ENCODE data around the gene NUDT1.

Gene NUDT1

DNA sequence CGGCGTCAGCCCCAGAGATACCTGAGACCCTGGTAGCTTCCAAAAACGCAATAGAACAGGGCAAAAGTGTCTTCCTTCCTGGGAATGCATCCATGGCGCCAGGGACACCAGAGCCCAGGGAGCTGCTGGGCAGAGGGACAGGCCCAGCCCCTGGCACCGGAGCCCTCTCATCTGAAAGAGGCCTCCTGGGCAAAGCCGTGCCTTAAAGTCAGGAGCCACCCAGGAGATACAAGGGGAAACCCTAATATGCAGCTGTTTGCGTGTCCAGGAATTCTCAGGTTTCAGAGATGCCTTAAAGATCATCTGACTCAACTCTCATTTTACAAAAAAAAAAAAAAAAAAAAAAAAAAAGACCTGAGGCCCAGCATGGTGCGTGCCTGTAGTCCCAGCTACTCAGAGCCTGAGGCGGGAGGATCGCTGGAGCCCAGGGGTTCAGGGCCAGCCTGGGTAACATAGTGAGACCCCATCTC, 28.0 kb downstream of the NUDT1 start:
- peak; percentile 26 for DNase-seq (ENCODE audit: low read depth)

DNA sequence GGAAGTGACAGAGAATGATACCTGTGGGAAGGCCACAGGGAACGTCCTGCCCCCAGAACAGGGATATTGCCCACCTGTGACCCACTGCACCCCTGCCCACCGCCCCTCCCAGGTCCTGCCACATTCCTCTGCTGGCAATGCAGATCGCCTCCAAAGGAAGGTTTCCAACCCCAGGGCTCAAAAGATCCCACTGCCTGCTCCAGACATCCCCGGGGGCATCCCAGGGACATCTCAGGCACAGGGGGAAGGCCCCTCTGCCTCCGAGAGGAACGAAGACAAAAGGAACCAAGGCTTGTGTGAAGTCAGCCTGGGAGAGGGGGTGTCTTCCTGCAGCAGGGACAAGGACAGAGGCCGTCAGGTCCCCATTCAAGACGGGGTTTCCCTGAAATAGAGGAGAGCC, 28.5 kb downstream of the NUDT1 start:
- DNase-seq (ENCODE audit: low read depth) = no peak

DNA sequence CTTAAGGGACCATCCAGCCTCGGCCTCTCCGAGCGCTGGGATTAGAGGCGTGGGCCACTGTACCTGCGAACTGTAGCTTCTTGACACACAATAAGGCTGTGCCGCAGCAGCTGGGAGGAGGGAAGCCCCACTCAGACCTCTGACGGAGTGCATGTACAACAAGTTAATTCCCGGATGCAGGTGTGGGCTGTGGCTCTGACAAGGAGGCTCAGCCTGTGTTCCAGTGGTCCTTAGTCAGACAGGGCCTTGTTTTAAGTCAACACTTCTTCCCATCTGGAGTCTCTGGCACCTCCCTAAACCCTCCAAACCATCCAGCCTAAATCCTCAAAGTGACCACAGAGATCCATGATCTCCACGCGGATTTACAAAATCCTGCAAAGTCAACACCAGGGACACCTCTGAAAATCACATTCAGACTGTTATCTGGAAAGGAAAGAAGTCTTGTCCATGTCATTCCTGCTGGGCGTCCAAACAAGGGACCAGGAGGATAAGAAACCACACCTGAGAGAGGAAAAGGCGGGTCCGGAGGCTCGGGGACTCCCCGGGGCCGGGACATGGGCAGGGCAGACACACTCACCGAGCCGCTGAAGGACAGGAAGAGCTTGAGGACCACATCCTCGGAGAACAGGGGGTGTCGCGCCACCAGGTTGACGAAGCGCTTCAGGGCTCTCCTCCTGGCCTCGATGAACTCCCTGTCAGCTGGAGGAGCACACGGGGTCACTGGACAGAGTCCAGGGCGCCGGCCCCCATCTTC, 29.4 kb downstream of the NUDT1 start:
- DNase-seq (ENCODE audit: low read depth) = no peak

DNA sequence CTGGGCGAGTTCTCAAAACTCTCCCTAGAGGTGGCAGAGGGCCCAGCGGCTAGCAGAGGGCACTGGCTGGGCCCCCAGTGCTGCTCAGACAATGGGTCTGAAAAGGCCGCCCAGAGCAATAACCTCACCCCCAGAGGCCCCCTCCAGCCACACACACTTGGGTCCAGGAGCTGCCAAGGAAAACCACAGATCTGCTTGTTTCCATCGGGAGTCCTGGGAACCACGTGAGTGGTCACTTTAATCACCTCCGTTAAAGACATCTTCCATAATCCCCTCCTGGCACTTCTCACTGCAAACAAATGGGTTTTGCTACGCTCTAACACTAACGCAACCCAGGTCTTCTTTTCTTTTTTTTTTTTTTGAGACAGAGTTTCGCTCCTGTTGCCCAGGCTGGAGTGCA, 30.0 kb downstream of the NUDT1 start:
- DNase-seq (ENCODE audit: low read depth) = peak; percentile 83

DNA sequence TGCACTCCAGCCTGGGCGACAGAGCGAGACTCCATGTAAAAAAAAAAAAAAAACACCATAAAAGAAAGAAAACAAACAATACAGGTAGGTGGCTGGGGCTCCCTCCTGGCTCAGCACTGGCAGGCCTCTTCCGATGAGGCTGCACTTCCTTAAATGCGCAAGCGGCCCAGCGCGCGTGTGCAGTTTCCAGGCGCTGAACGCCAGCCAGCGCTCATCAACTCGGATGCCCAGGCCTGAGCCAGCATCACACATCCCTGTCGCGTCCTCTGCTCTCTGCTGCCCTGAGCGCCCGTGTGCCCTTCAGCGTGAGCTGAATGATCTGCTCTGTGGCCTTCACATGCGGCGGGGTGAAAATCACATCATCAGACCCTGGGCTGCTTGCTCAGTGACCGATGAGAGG, 31.8 kb downstream of the NUDT1 start:
- DNase-seq (ENCODE audit: low read depth) = no peak

DNA sequence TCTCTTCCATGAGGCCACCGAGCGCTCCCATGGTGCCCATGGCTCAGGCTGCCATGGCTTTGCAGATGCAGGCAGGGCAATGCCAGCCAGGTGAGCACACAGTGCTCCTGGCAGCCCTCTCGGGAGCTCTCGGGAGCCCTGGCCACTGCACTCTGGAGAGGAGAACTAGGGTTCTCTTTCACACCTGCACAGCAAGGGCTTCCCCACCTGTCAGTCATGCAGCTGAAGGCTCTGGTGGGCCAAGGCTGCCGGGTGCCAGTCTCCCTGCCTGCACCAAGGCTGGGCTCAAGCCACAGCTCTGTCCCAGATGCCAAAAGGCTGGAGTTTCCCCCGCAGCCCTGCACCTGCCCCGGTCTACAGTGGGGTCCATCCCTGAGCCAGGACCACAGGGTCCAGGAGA, 32.6 kb downstream of the NUDT1 start:
- DNase-seq (ENCODE audit: low read depth) = no peak

DNA sequence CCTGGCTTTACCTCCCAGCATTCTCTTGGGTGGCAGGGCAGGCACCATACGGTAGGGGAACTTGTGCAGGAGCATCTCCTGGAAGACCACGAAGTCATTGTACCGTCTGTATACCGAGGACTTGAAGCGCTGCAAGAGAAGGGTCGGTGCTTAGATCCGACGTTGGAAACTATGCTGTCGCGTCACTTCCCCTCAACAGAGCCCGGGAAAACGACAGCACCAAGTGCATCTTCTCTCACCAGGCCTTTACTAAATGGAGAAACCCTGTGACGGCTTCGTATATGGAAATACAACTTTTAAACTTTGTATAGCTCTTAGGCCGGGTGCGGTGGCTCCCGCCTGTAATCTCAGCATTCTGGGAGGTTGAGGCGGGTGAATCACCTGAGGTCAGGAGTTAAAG, 33.1 kb downstream of the NUDT1 start:
- DNase-seq (ENCODE audit: low read depth) = no peak

DNA sequence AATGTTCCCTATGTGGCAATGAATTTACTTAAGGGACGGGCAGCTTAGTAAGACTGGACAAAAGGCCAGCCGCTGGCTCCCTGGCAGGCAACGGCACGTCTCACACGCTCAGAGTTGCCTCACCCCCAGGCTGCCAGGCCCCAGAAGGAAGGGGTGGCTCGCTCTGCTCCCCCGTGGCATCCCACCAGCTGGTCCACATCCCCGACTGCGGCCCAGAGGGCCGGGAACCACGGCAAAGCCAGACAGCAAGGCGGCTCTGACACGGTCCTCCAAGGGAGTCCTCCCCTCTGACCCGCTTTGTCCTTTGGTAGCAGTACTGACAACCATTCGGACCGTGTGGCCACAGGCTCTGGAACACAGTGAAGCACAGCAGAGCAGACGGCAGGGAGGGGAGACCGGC, 34.1 kb downstream of the NUDT1 start:
- no peak for DNase-seq (ENCODE audit: low read depth)

DNA sequence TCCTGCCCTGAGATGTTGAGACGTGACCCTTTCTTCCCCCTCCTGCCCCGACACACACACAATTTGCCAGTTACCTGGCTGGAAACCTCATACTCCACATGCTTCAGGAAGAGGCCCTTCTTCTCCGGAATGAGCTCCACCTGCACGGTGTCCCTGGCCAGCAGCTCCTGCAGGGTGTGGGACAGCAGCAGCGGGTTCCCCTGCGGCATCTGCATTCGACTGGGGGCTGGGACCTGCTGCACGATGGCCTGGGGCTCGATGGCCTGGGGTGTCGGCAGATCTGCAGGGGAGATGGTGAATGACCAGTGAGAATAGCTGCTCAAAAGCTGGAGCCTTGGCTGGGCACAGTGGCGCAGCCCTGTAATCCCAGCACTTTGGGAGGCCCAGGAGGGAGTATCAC, 36.0 kb downstream of the NUDT1 start:
- no peak for DNase-seq (ENCODE audit: low read depth)

DNA sequence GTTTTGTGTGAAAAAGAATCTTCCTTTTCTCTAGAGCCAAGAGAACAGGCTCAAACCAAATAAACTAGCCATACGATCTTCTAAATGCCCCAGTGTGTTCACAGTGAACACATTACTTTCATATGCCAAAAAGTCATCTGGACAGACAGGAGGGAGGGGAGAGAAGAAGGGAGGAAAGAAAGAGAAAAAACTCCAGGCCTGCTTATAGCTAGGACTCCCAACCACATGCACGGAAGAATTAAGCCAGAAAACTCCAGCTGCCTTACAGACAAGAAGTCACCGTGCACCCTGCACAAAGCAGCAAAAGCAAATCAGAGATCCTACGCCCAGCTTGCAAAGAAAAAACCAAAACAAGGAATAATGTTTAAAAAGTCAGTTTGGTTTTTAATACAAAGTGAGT, 37.9 kb downstream of the NUDT1 start:
- peak; percentile 24 for DNase-seq (ENCODE audit: low read depth)

DNA sequence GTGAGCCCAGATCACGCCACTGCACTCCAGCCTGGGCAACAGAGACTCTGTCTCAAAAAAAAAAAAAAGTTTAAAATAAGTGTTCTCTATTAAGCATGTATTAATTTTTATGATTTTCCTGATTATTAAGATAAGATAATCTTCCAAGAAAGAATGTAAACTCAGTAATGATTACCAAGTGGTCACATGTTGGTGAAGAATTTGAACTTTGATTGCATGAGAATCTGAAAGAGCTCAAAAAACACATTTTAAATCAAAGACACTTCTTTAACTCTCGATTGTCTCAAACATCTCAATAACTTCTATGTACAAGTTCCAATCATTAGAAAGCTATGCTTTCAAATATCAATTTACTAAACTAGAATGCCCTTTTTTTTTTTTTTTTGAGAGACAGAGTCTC, 38.4 kb downstream of the NUDT1 start:
- no peak for DNase-seq (ENCODE audit: low read depth)

DNA sequence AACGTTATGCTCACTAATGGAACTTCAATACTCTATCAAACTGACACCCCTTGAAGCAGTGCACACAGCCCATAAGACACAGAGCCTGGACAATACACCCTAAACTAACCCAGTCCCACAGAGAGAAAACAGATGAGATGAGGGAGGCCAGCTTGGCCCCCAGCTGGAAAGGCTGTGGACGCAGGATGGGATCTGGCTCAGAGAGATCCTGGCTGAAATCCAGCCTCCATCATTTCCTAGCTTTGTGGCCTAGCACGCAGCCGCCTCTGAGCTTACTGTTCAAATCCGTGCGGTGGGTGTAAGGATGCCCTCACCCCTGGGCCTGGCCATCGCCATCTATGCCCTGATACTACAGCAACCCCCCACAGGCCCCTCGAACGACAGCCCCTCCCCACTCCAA, 39.5 kb downstream of the NUDT1 start:
- peak; percentile 57 for DNase-seq (ENCODE audit: low read depth)

DNA sequence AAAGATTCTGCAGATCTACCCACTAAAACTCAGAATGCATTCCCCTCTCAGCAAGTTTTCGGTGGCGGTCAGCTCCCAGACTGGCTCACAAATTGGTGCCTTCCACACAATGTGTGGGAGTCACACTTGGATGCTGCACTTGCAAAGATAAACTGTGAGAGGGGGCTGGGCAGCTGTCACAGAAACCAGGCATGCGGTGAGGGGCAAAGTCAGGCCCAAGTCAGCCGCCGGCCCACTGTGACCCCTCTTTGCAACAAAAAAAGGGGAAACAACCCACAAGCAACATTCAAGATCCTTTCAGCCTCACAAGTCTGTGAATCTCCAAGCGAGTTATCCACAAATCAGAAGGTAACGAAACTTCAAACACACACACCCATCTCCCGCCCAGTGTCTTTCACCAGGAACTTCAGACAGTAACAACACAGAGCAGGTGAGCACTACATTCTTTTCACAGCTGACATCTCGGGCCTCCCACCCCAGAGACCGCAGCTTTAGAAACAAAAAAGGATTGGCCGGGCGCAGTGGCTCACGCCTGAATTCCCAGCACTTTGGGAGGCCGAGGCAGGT, 40.2 kb downstream of the NUDT1 start:
- peak; percentile 45 for DNase-seq (ENCODE audit: low read depth)

DNA sequence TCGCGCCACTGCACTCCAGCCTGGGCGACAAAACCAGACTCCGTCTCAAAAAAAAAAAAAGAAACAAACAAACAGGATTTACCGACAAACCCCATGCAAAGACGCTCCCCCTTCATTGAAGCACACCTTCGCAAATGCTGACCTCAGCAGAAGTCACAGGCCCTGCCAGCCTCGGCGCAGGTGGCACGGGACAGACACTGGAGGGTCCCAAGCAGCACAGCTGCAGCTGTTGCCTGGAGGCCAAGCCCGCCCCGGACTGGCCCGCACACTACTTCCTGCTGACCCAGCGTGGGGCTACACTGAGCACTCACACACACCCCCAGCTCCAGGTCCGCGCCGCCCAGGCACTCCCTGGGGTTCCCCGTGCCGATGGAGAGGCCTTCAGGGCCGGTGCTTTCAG, 41.0 kb downstream of the NUDT1 start:
- DNase-seq (ENCODE audit: low read depth) = no peak

DNA sequence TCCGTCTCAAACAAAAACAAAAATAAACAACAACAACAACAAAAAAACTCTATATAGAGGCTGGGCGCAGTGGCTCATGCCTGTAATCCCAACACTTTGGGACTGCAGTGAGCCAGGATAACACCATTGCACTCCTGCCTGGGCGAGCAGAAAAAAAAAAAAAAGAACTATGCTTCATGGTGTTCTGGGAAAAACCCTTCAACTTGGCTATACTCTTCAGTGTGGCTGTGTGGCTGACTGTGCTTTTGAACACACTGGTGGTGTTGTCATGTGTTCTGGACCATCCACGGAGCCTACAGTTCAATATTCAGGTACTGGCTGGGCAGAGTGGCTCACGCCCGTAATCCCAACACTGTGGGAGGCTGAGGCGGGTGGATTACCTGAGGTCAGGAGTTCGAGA, 45.7 kb downstream of the NUDT1 start:
- no peak for DNase-seq (ENCODE audit: low read depth)

DNA sequence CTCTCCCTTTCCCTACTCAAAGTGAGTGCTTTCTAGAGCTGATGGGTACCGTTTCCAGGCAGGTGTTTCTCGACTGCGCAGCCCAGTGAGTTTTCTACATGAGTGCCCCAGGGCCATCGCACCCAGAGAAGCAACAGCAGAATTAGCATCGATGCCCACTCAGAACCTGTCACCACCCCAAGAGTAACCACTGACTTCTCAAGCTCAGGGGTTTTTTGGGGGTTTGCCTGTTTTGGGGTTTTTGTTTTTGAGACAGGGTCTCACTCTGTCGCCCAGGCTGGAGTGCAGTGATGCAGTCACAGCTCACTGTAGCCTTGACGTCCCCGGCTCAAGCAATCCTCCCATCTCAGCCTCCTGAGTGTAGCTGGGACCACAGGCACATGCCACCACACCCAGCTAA, 46.5 kb downstream of the NUDT1 start:
- DNase-seq (ENCODE audit: low read depth) = no peak

DNA sequence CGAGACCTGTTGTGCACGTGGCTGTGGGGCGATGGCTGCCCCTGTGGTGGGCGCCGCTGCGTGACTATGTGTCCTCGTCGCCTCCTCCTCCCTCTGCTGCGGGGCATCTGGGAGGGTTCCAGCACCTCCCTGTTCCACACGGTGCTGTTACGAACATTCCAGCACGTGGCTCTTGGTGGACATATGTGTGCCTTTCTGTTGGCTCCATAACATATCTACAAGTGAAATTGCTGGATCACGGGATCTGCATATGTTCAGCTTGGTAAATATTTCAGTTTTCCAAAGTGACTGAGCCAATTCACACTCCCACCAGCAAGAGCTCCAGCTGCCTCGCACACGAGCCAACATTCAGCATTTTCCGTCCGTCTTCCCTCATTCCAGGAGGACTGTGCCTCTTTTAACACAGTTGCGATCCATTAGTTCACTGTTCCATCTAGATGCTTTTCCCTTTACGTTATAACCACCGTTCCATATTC, 47.1 kb downstream of the NUDT1 start:
- no peak for DNase-seq (ENCODE audit: low read depth)

DNA sequence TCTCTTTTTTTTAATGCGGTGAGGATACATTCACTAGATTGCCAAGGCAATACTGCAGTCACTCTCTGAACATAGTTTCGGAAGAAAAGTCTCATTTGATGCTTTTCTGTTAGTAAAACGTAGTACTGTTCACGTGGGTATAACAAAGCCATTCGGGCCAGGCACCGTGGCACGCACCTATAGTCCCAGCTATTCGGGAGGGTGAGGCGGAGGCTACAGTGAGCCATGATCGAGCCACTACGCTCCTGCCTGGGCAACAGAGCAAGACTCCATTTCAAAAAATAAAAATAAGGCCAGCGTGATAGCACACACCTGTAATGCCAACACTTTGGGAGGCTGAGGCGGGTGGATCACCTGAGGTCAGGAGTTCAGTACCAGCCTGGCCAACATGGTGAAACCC, 47.6 kb downstream of the NUDT1 start:
- DNase-seq (ENCODE audit: low read depth) = no peak

DNA sequence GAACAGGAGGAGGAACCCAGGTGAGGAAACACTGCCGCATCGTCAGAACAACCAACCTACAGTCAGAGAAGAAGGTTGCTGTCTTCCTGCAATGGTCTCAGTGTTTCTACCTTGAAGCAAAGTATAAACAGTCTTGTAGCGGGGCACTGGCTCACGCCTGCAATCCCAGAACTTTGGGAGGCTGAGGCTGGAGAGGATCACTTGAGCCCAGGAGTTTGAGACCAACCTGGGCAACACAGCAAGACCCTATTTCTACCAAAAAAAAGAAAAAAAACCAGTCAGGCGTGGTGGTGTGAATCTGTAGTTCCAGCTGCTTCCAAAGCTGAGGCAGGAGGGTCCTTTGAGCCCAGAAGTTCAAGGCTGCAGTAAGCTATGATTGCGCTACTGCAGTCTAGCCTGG, 48.9 kb downstream of the NUDT1 start:
- DNase-seq (ENCODE audit: low read depth) = no peak

DNA sequence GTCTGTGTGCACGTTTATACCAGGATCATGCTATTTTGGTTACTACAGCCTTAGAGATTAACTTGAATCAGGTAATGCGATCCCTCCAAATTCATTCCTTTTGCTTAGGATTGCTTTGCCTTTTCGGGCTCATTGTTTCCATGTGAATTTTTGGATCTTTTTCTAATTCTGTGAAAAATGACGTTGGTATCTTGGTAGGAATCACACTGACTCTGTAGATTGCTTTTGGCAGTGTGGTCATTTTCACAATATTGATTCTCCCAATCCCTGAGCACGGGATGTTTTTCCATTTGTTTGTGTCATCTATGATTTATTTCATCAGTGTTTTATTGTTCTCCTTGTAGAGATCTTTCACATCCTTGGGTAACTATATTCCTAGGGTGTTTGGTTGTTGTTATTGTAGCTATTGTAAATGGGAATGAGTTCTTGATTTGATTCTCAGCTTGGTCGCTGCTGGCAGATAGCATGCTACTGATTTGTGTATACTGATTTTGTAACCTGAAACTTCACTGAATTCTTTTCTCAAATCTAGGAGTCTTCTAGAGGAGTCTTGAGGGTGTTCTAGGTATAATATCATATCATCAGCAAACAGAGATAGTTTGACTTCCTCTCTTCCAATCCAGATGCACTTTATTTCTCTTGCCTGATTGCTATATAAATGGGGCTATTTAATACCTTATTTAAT, 54.1 kb downstream of the NUDT1 start:
- DNase-seq (ENCODE audit: low read depth) = no peak

DNA sequence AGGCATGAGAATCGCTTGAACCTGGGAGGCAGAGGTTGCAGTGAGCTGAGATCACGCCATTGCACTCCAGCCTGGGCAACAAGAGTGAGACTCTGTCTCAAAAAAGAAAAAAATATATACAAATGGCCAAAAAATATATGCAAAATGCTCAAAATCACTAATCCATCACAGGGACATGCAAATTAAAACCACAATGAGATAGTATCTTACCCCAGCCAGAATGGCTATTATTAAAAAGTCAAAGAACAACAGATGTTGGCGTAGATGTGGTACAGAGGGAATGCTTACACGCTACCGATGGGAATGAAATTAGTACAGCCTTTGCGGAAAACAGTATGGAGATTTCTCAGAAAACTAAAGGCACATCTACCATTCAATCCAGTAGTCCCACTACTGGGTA, 54.8 kb downstream of the NUDT1 start:
- no peak for DNase-seq (ENCODE audit: low read depth)

DNA sequence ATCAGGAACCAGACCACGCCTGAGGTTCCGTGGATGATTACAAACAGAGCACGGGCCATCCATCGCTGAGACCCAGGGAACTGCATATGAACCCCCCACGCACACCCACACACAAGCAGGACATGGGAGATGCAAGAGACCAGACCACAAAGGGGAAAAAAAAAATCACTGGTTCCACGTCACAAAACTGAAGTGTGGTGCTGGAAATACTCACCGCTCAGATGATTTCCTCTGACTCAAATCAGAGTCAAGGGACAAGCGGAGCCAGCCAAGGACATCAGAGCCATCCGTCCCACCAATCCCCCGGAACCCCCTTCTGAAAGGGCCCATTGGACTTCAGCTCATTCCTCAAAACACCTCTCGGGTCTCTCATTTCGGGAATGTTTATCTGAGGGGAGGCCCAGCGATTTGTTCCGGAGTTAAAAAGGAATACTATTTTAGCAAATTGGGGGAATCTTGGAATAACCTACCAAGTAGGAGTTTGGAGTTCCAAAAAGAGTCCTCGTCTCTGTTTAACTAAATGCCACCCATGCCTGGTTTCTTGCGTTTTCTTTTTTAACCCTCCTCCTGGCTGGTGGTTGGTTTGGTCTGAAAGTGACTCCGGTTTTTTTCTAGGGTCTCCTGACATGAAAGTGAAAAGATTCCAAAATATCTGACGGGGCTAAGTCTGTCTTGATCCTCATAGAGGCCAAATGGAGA, 57.3 kb downstream of the NUDT1 start:
- DNase-seq (ENCODE audit: low read depth) = peak; percentile 91

Data from amniotic epithelial cell (primary cell).